ENCODE data around the gene PRKD1. TPM values are rescaled to one million over a fixed set of nuclear protein-coding genes. Genes with fewer than 3 reads are reported as not detected.

The PRKD1 gene
- total RNA-seq, 1 donor: 28.6 TPM

- H3K27me3 ChIP-seq (ENCODE audit: insufficient read depth, low read length): no peaks in the 10 kb centered on the region
- no peak overlapping the region for H2AFZ ChIP-seq (ENCODE audit: low read length)
- no peak overlapping the region for H3K4me2 ChIP-seq (ENCODE audit: insufficient read depth, low read length)
- H3K36me3 ChIP-seq (ENCODE audit: insufficient read depth, low read length): no peaks in the 10 kb centered on the region
- no peak for TF ChIP-seq CTCF (IDR thresholded peaks at IDR 0.05; ENCODE audit: extremely low read depth, low read depth, low read length)
- peaks cover 61% of the 10 kb centered on the region for H3K79me2 ChIP-seq (ENCODE audit: insufficient read depth, low read length)
- DNase-seq (ENCODE audit: insufficient read length, low spot score, missing footprints): no peak
- H3K4me3 ChIP-seq (ENCODE audit: insufficient read depth, low read length): no peak overlapping the region
- H4K20me1 ChIP-seq (ENCODE audit: insufficient read depth, low read length): peaks cover 34% of the 10 kb centered on the region
- H3K4me1 ChIP-seq (ENCODE audit: insufficient read depth, low read length): peaks cover 26% of the 10 kb centered on the region
- H3K27ac ChIP-seq (ENCODE audit: low read depth, low read length): no peak overlapping the region
- H3K9me3 ChIP-seq (ENCODE audit: low read depth, low read length): no peaks in the 10 kb centered on the region
Measured at GRCh38 chr14:29745863-29746262, 181.8 kb downstream of the PRKD1 start.

GRCh38 chr14:29743531-29743930 is 184.1 kb downstream of the PRKD1 start:
- no peak overlapping the region for H3K27ac ChIP-seq (ENCODE audit: low read depth, low read length)
- H3K4me1 ChIP-seq (ENCODE audit: insufficient read depth, low read length): peaks cover 15% of the 10 kb centered on the region
- H3K4me3 ChIP-seq (ENCODE audit: insufficient read depth, low read length): no peak overlapping the region
- H3K9me3 ChIP-seq (ENCODE audit: low read depth, low read length): no peaks in the 10 kb centered on the region
- no peaks in the 10 kb centered on the region for H3K27me3 ChIP-seq (ENCODE audit: insufficient read depth, low read length)
- no peak for TF ChIP-seq CTCF (IDR thresholded peaks at IDR 0.05; ENCODE audit: extremely low read depth, low read depth, low read length)
- no peak for DNase-seq (ENCODE audit: insufficient read length, low spot score, missing footprints)
- peaks cover 50% of the 10 kb centered on the region for H3K79me2 ChIP-seq (ENCODE audit: insufficient read depth, low read length)
- H3K36me3 ChIP-seq (ENCODE audit: insufficient read depth, low read length): no peaks in the 10 kb centered on the region
- H3K4me2 ChIP-seq (ENCODE audit: insufficient read depth, low read length): no peak overlapping the region
- no peak overlapping the region for H2AFZ ChIP-seq (ENCODE audit: low read length)
- H4K20me1 ChIP-seq (ENCODE audit: insufficient read depth, low read length): peaks cover 33% of the 10 kb centered on the region

- no peak overlapping the region for H2AFZ ChIP-seq (ENCODE audit: low read length)
- no peak for DNase-seq (ENCODE audit: insufficient read length, low spot score, missing footprints)
- peaks cover 30% of the 10 kb centered on the region for H4K20me1 ChIP-seq (ENCODE audit: insufficient read depth, low read length)
- H3K4me2 ChIP-seq (ENCODE audit: insufficient read depth, low read length): peak overlapping the region; percentile 59
- no peak overlapping the region for H3K27ac ChIP-seq (ENCODE audit: low read depth, low read length)
- H3K4me3 ChIP-seq (ENCODE audit: insufficient read depth, low read length): peak overlapping the region; percentile 31
- peaks cover 55% of the 10 kb centered on the region for H3K79me2 ChIP-seq (ENCODE audit: insufficient read depth, low read length)
- TF ChIP-seq CTCF (IDR thresholded peaks at IDR 0.05; ENCODE audit: extremely low read depth, low read depth, low read length): no peak
- no peaks in the 10 kb centered on the region for H3K9me3 ChIP-seq (ENCODE audit: low read depth, low read length)
- no peaks in the 10 kb centered on the region for H3K27me3 ChIP-seq (ENCODE audit: insufficient read depth, low read length)
- no peaks in the 10 kb centered on the region for H3K36me3 ChIP-seq (ENCODE audit: insufficient read depth, low read length)
- H3K4me1 ChIP-seq (ENCODE audit: insufficient read depth, low read length): peaks cover 15% of the 10 kb centered on the region
Measured at GRCh38 chr14:29741909-29742401, 185.7 kb downstream of the PRKD1 start.

GRCh38 chr14:29740491-29740890 is 187.2 kb downstream of the PRKD1 start:
- no peaks in the 10 kb centered on the region for H3K9me3 ChIP-seq (ENCODE audit: low read depth, low read length)
- no peak overlapping the region for H3K4me3 ChIP-seq (ENCODE audit: insufficient read depth, low read length)
- peaks cover 57% of the 10 kb centered on the region for H3K79me2 ChIP-seq (ENCODE audit: insufficient read depth, low read length)
- DNase-seq (ENCODE audit: insufficient read length, low spot score, missing footprints): no peak
- no peaks in the 10 kb centered on the region for H3K36me3 ChIP-seq (ENCODE audit: insufficient read depth, low read length)
- no peak overlapping the region for H2AFZ ChIP-seq (ENCODE audit: low read length)
- H3K4me2 ChIP-seq (ENCODE audit: insufficient read depth, low read length): no peak overlapping the region
- no peaks in the 10 kb centered on the region for H3K27me3 ChIP-seq (ENCODE audit: insufficient read depth, low read length)
- no peak for TF ChIP-seq CTCF (IDR thresholded peaks at IDR 0.05; ENCODE audit: extremely low read depth, low read depth, low read length)
- peaks cover 35% of the 10 kb centered on the region for H4K20me1 ChIP-seq (ENCODE audit: insufficient read depth, low read length)
- H3K4me1 ChIP-seq (ENCODE audit: insufficient read depth, low read length): peaks cover 15% of the 10 kb centered on the region
- H3K27ac ChIP-seq (ENCODE audit: low read depth, low read length): no peak overlapping the region
